GM12878 (cell line): ENCODE measurements around the gene CSAD. TPM values are rescaled to one million over a fixed set of nuclear protein-coding genes. Genes with fewer than 3 reads are reported as not detected.

Source experiments
- BACH1 ChIP-seq: fragments of 450-650 bp; IDR thresholded peaks from 2 replicates; pipeline ENCODE4 v1.6.1; 2017; ENCODE audit warnings: mild to moderate bottlenecking, borderline replicate concordance
- EED ChIP-seq: sonication (generic); IDR thresholded peaks from 2 replicates; pipeline ENCODE4 v1.6.1; 2016; ENCODE audit warnings: antibody characterized with exemption, low read depth
- EGR1 ChIP-seq, 2 experiments: IDR thresholded peaks; 1 replicate in 1 of 2; 2 replicates in 1 of 2; pipeline ENCODE4 v1.6.1; 2011 to 2012; ENCODE audit warnings: low read depth in 2 of 2, low read length in 2 of 2, borderline replicate concordance in 1 of 2, mild to moderate bottlenecking in 1 of 2, moderate library complexity in 1 of 2
- HCFC1 ChIP-seq: fragments of 150-350 bp; IDR thresholded peaks from 2 replicates; pipeline ENCODE4 v1.6.1; 2014; ENCODE audit warnings: low read length
- IRF5 ChIP-seq: fragments of 450-650 bp; IDR thresholded peaks from 2 replicates; pipeline ENCODE4 v1.6.1; 2017; ENCODE audit warnings: borderline replicate concordance
- NBN ChIP-seq: fragments of 450-650 bp; IDR thresholded peaks from 2 replicates; pipeline ENCODE4 v1.6.1; 2016
- NKRF ChIP-seq: fragments of 450-650 bp; conservative IDR thresholded peaks from 2 replicates; pipeline ENCODE4 v1.6.1; 2017; ENCODE audit warnings: mild to moderate bottlenecking, moderate library complexity
- NR2C2 ChIP-seq: IDR thresholded peaks from 2 replicates; pipeline ENCODE4 v1.6.1; 2011; ENCODE audit warnings: borderline replicate concordance, low read depth; ENCODE audit not compliant: control insufficient read depth, insufficient read length
- PAX8 ChIP-seq: fragments of 450-650 bp; IDR thresholded peaks from 2 replicates; pipeline ENCODE4 v1.6.1; 2017; ENCODE audit warnings: mild to moderate bottlenecking, moderate library complexity
- RAD21 ChIP-seq: IDR thresholded peaks from 2 replicates; pipeline ENCODE4 v1.6.1; 2011; ENCODE audit warnings: mild to moderate bottlenecking, low read depth, low read length, moderate library complexity; ENCODE audit not compliant: insufficient read depth
- RELB ChIP-seq: fragments of 450-650 bp; IDR thresholded peaks from 2 replicates; pipeline ENCODE4 v1.6.1; 2017; ENCODE audit warnings: low read depth, mild to moderate bottlenecking, moderate library complexity
- SP1 ChIP-seq: IDR thresholded peaks from one replicate; pipeline ENCODE4 v1.6.1; 2011; ENCODE audit warnings: low read depth, low read length
- SUPT20H ChIP-seq: IDR thresholded peaks from 2 replicates; pipeline ENCODE4 v1.6.1; 2011; ENCODE audit warnings: low read depth, mild to moderate bottlenecking, low read length, moderate library complexity, borderline replicate concordance; ENCODE audit not compliant: control insufficient read depth
- USF1 ChIP-seq: IDR thresholded peaks from 2 replicates; pipeline ENCODE4 v1.6.1; 2011; ENCODE audit warnings: borderline replicate concordance, low read depth, mild to moderate bottlenecking, moderate library complexity, mixed read lengths, low read length; ENCODE audit not compliant: insufficient read depth; ENCODE audit errors: extremely low read length
- USF2 ChIP-seq: IDR thresholded peaks from 2 replicates; pipeline ENCODE4 v1.6.1; 2011; ENCODE audit warnings: low read depth, low read length, improper control_type of control experiment, borderline replicate concordance
- ZNF592 ChIP-seq: fragments of 450-650 bp; IDR thresholded peaks from 2 replicates; pipeline ENCODE4 v1.6.1; 2017; ENCODE audit warnings: mild to moderate bottlenecking, moderate library complexity
- polyA plus RNA-seq, 11 experiments: library from polyadenylated mRNA; depleted of rRNA in 4 of 11; unstranded in 6 of 11; stranded (reverse) in 5 of 11; fragments of >200 nt; fragmentation: Nextera tagmentation in 4 of 11; fragmentation: Illumina TruSeq in 1 of 11; extraction: Ambion mirVana in 4 of 11; extraction: Trizol in 1 of 11; gene quantifications; 1 replicate in 1 of 11; 2 replicates in 10 of 11; pipeline versions ENCODE4 v1.2.1 to v1.2.3, GENCODE V29; 2011 to 2016; ENCODE audit warnings: inconsistent platforms in 2 of 11, missing spikeins in 2 of 11, low read depth in 1 of 11
- total RNA-seq, 4 experiments: library from RNA; depleted of rRNA in 3 of 4; stranded (reverse); fragments of >200 nt in 3 of 4; fragmentation: Illumina TruSeq in 1 of 4; extraction: Trizol in 1 of 4; gene quantifications; 2 replicates each; pipeline versions ENCODE4 v1.2.1 to v1.2.3, GENCODE V29; 2013 to 2021
- TF ChIP-seq, protein P1 (sequence below): fragments of 450-650 bp; IDR thresholded peaks from 2 replicates; pipeline ENCODE4 v1.6.1; 2016; ENCODE audit warnings: mild to moderate bottlenecking

Gene CSAD
- total and polyA plus RNA-seq, 10 of the 15 experiments (the other 5 are each of a cell fraction or from before 2014, with no cell fraction given): 1.1 to 20.4 (median 6.2) TPM

- TF ChIP-seq NKRF (no peak), IRF5 (no peak), NR2C2 (no peak), USF1 (no peak), PAX8 (no peak), SUPT20H (no peak), SP1 (no peak), RAD21 (no peak), NBN (peak; percentile 19; the same call in 1 of the 2 replicates), BACH1 (no peak), RELB (no peak), USF2 (no peak), EED (no peak), ZNF592 (no peak), HCFC1 (no peak), EGR1 (IDR thresholded peaks at IDR 0.05; ENCODE audit: borderline replicate concordance in 1 of 2, low read depth in 2 of 2, low read length in 2 of 2) (peak in 1 of 2 experiments; percentile 53; a peak in 1 of 3 replicates)
- TF ChIP-seq, protein P1, sequence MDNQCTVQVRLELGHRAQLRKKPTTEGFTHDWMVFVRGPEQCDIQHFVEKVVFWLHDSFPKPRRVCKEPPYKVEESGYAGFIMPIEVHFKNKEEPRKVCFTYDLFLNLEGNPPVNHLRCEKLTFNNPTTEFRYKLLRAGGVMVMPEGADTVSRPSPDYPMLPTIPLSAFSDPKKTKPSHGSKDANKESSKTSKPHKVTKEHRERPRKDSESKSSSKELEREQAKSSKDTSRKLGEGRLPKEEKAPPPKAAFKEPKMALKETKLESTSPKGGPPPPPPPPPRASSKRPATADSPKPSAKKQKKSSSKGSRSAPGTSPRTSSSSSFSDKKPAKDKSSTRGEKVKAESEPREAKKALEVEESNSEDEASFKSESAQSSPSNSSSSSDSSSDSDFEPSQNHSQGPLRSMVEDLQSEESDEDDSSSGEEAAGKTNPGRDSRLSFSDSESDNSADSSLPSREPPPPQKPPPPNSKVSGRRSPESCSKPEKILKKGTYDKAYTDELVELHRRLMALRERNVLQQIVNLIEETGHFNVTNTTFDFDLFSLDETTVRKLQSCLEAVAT: no peak
These were observed 40.0 kb upstream of the CSAD start (continued) for GRCh38 chr12:53220694-53221202.
